SK-N-SH (cell line): ENCODE data around the gene PLEKHG3.

ENCODE experiments used
- EZH2phosphoT487 ChIP-seq: fragments of 200-600 bp; sonication (generic); IDR thresholded peaks from 2 replicates; pipeline ENCODE4 v1.6.1; 2017; ENCODE audit warnings: low read depth, mixed run types, mild to moderate bottlenecking, antibody characterized with exemption, moderate library complexity, borderline replicate concordance
- TF ChIP-seq, protein P1 (sequence below): fragments of 200-600 bp; sonication (generic); IDR thresholded peaks from 2 replicates; pipeline ENCODE4 v1.6.1; 2017; ENCODE audit warnings: antibody characterized with exemption, mild to moderate bottlenecking, moderate library complexity

DNA sequence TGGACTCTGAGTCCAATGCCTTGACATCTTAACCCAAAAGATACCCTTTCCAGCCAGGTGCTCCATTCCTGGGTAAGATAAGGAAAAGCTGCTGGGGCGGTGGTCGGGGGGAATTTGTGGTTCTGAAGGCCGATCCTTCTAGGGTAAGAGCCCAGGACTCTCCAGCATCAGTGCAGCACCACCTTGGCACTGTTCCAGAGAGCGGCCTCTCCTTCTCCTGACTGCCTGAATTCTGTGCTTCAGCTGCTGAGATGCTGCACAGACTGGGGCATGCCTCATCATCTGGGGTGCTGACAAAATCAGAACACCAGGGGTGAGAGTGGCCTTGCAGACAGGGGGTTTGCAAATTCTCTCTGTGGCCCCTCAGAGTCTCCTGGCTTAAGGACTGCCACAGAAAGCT, 88.0 kb downstream of the PLEKHG3 start:
- no peak for TF ChIP-seq EZH2phosphoT487
- TF ChIP-seq, protein P1, sequence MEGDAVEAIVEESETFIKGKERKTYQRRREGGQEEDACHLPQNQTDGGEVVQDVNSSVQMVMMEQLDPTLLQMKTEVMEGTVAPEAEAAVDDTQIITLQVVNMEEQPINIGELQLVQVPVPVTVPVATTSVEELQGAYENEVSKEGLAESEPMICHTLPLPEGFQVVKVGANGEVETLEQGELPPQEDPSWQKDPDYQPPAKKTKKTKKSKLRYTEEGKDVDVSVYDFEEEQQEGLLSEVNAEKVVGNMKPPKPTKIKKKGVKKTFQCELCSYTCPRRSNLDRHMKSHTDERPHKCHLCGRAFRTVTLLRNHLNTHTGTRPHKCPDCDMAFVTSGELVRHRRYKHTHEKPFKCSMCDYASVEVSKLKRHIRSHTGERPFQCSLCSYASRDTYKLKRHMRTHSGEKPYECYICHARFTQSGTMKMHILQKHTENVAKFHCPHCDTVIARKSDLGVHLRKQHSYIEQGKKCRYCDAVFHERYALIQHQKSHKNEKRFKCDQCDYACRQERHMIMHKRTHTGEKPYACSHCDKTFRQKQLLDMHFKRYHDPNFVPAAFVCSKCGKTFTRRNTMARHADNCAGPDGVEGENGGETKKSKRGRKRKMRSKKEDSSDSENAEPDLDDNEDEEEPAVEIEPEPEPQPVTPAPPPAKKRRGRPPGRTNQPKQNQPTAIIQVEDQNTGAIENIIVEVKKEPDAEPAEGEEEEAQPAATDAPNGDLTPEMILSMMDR, result no peak
